HEK293 (cell line): ENCODE measurements around the gene SERPINI1.

Experiments
- CTCF ChIA-PET: fragments of 350-600 bp; formaldehyde crosslinking; extraction: SDS; loops from one replicate; lab custom pipeline; 2021; ENCODE audit warnings: antibody characterized with exemption; lab: Yijun Ruan, JAX
- POLR2A ChIA-PET: fragments of 300-600 bp; formaldehyde crosslinking; extraction: SDS; loops from one replicate; lab custom pipeline; 2020; ENCODE audit warnings: antibody characterized with exemption, inconsistent platforms; lab: Yijun Ruan, JAX
- H3K27ac ChIP-seq: fragments of 200-500 bp; sonication (Bioruptor generic); 2 replicates; pipeline ENCODE4 v1.5.1; 2014; ENCODE audit warnings: low read depth, low read length, control low read depth, inconsistent platforms; ENCODE audit errors: extremely low read depth
- H3K36me3 ChIP-seq, 2 experiments: fragments of 200-500 bp in 1 of 2; sonication (Bioruptor generic) in 1 of 2; 1 replicate in 1 of 2; 2 replicates in 1 of 2; pipeline ENCODE4 v1.5.1; 2014 to 2017; ENCODE audit warnings: inconsistent platforms in 2 of 2, low read length in 2 of 2; ENCODE audit not compliant: control insufficient read depth in 2 of 2, insufficient read depth in 1 of 2
- H3K4me1 ChIP-seq: fragments of 200-500 bp; sonication (Bioruptor generic); 2 replicates; pipeline ENCODE4 v1.5.1; 2014; ENCODE audit warnings: mild to moderate bottlenecking, low read length, inconsistent platforms; ENCODE audit not compliant: control insufficient read depth, insufficient read depth
- H3K4me3 ChIP-seq: 2 replicates; pipeline ENCODE4 v1.5.1; 2011; ENCODE audit warnings: low read depth, mild to moderate bottlenecking, control low read depth, low read length, moderate library complexity
- H3K9me3 ChIP-seq: fragments of 200-500 bp; sonication (Bioruptor generic); 2 replicates; pipeline ENCODE4 v1.5.1; 2014; ENCODE audit warnings: low read depth, low read length, inconsistent platforms; ENCODE audit not compliant: control insufficient read depth, insufficient read depth
- GFI1B ChIP-seq: fragments of 450-650 bp; formaldehyde crosslinking; IDR thresholded peaks from 2 replicates; pipeline ENCODE4 v1.5.1; 2016; ENCODE audit warnings: missing biosample characterization, missing genetic modification characterization
- ZNF112 ChIP-seq: fragments of 450-650 bp; formaldehyde crosslinking; IDR thresholded peaks from 2 replicates; pipeline ENCODE4 v1.5.0; 2017; ENCODE audit warnings: missing biosample characterization, missing genetic modification characterization
- ZNF133 ChIP-seq: fragments of 450-650 bp; formaldehyde crosslinking; IDR thresholded peaks from 2 replicates; pipeline ENCODE4 v1.5.1; 2016; ENCODE audit warnings: missing biosample characterization, missing genetic modification characterization
- ZNF174 ChIP-seq: fragments of 450-650 bp; formaldehyde crosslinking; IDR thresholded peaks from 2 replicates; pipeline ENCODE4 v1.5.0; 2017; ENCODE audit warnings: missing biosample characterization, mild to moderate bottlenecking, missing genetic modification characterization
- ZNF248 ChIP-seq: fragments of 450-650 bp; formaldehyde crosslinking; IDR thresholded peaks from 2 replicates; pipeline ENCODE4 v1.5.1; 2017; ENCODE audit warnings: missing biosample characterization, missing genetic modification characterization
- ZNF26 ChIP-seq: fragments of 450-650 bp; formaldehyde crosslinking; IDR thresholded peaks from 2 replicates; pipeline ENCODE4 v1.5.1; 2016; ENCODE audit warnings: missing biosample characterization, missing genetic modification characterization
- ZNF362 ChIP-seq: fragments of 450-650 bp; formaldehyde crosslinking; IDR thresholded peaks from 2 replicates; pipeline ENCODE4 v1.5.1; 2016; ENCODE audit warnings: missing biosample characterization, missing genetic modification characterization
- ZNF585B ChIP-seq: fragments of 450-650 bp; formaldehyde crosslinking; IDR thresholded peaks from 2 replicates; pipeline ENCODE4 v1.5.1; 2016; ENCODE audit warnings: missing biosample characterization, missing genetic modification characterization
- ZNF624 ChIP-seq: fragments of 450-650 bp; formaldehyde crosslinking; IDR thresholded peaks from 2 replicates; pipeline ENCODE4 v1.5.1; 2017; ENCODE audit warnings: missing biosample characterization, missing genetic modification characterization
- ZSCAN5A ChIP-seq: fragments of 450-650 bp; formaldehyde crosslinking; IDR thresholded peaks from 2 replicates; pipeline ENCODE4 v1.5.1; 2016; ENCODE audit warnings: missing biosample characterization, missing genetic modification characterization
- TF ChIP-seq, protein P1 (sequence below): fragments of 450-650 bp; formaldehyde crosslinking; IDR thresholded peaks from 2 replicates; pipeline ENCODE4 v1.5.1; 2016; ENCODE audit warnings: missing biosample characterization, missing genetic modification characterization
- TF ChIP-seq, protein P2 (sequence below): fragments of 450-650 bp; formaldehyde crosslinking; IDR thresholded peaks from 2 replicates; pipeline ENCODE4 v1.5.1; 2016; ENCODE audit warnings: missing biosample characterization, missing genetic modification characterization, borderline replicate concordance
- TF ChIP-seq, protein P3 (sequence below): fragments of 450-650 bp; IDR thresholded peaks from 2 replicates; pipeline ENCODE4 v1.5.1; 2018; ENCODE audit warnings: missing biosample characterization, missing genetic modification characterization

The SERPINI1 gene

GRCh38 chr3:167723025-167723512, 12.5 kb upstream of the SERPINI1 start:
- no peaks in the 10 kb centered on the region for H3K9me3 ChIP-seq
- TF ChIP-seq ZNF26 (tag by site-specific recombination) (no peak), ZNF585B (tag by site-specific recombination) (no peak), GFI1B (tag by site-specific recombination) (no peak), ZNF624 (tag by site-specific recombination) (no peak), ZNF112 (tag by site-specific recombination) (no peak), ZNF362 (tag by site-specific recombination) (no peak), ZNF133 (no peak), ZNF174 (tag by site-specific recombination) (no peak), ZNF248 (tag by site-specific recombination) (no peak), ZSCAN5A (tag by site-specific recombination) (no peak)
- TF ChIP-seq, protein P1, sequence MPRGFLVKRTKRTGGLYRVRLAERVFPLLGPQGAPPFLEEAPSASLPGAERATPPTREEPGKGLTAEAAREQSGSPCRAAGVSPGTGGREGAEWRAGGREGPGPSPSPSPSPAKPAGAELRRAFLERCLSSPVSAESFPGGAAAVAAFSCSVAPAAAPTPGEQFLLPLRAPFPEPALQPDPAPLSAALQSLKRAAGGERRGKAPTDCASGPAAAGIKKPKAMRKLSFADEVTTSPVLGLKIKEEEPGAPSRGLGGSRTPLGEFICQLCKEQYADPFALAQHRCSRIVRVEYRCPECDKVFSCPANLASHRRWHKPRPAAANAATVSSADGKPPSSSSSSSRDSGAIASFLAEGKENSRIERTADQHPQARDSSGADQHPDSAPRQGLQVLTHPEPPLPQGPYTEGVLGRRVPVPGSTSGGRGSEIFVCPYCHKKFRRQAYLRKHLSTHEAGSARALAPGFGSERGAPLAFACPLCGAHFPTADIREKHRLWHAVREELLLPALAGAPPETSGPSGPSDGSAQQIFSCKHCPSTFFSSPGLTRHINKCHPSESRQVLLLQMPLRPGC = no peak
- TF ChIP-seq, protein P2, sequence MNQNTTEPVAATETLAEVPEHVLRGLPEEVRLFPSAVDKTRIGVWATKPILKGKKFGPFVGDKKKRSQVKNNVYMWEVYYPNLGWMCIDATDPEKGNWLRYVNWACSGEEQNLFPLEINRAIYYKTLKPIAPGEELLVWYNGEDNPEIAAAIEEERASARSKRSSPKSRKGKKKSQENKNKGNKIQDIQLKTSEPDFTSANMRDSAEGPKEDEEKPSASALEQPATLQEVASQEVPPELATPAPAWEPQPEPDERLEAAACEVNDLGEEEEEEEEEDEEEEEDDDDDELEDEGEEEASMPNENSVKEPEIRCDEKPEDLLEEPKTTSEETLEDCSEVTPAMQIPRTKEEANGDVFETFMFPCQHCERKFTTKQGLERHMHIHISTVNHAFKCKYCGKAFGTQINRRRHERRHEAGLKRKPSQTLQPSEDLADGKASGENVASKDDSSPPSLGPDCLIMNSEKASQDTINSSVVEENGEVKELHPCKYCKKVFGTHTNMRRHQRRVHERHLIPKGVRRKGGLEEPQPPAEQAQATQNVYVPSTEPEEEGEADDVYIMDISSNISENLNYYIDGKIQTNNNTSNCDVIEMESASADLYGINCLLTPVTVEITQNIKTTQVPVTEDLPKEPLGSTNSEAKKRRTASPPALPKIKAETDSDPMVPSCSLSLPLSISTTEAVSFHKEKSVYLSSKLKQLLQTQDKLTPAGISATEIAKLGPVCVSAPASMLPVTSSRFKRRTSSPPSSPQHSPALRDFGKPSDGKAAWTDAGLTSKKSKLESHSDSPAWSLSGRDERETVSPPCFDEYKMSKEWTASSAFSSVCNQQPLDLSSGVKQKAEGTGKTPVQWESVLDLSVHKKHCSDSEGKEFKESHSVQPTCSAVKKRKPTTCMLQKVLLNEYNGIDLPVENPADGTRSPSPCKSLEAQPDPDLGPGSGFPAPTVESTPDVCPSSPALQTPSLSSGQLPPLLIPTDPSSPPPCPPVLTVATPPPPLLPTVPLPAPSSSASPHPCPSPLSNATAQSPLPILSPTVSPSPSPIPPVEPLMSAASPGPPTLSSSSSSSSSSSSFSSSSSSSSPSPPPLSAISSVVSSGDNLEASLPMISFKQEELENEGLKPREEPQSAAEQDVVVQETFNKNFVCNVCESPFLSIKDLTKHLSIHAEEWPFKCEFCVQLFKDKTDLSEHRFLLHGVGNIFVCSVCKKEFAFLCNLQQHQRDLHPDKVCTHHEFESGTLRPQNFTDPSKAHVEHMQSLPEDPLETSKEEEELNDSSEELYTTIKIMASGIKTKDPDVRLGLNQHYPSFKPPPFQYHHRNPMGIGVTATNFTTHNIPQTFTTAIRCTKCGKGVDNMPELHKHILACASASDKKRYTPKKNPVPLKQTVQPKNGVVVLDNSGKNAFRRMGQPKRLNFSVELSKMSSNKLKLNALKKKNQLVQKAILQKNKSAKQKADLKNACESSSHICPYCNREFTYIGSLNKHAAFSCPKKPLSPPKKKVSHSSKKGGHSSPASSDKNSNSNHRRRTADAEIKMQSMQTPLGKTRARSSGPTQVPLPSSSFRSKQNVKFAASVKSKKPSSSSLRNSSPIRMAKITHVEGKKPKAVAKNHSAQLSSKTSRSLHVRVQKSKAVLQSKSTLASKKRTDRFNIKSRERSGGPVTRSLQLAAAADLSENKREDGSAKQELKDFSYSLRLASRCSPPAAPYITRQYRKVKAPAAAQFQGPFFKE (tag by site-specific recombination) = no peak
- TF ChIP-seq, protein P3, sequence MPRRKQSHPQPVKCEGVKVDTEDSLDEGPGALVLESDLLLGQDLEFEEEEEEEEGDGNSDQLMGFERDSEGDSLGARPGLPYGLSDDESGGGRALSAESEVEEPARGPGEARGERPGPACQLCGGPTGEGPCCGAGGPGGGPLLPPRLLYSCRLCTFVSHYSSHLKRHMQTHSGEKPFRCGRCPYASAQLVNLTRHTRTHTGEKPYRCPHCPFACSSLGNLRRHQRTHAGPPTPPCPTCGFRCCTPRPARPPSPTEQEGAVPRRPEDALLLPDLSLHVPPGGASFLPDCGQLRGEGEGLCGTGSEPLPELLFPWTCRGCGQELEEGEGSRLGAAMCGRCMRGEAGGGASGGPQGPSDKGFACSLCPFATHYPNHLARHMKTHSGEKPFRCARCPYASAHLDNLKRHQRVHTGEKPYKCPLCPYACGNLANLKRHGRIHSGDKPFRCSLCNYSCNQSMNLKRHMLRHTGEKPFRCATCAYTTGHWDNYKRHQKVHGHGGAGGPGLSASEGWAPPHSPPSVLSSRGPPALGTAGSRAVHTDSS (tag by site-specific recombination) = no peak
- TF ChIP-seq, all 188 proteins: peak for 0
- Histone ChIP-seq H3K36me3 (peaks cover 0 to 24% of the 10 kb centered on the region in 2 experiments; a peak in 2 of 3 replicates), H3K4me1 (no peaks in the 10 kb centered on the region), H3K4me3 (no peak overlapping the region), H3K27ac (no peak overlapping the region)
- CTCF ChIA-PET = no interaction called here
- POLR2A ChIA-PET = no interaction called here
